ENCODE data around the gene OXT.

Gene OXT

DNA sequence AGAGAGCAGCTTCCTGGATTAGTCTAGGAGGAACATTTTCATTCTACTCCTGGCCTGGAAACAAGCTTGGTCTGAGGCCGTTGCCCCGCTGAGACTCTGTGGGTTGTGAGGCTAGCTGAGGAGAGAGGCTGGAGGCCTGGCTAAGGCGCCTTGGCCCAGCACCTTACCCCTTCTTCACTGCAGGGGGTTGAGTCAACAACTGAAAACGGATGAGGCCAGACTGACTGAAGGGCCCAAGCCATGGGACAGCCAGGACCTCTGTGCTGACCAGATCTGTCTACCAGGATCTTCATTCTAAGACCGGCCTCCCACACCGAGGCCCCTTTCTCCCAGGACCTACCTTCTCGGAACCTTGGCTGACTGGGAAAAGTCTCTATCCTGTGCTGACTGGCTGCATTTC, 16.6 kb downstream of the OXT start:
- FAIRE-seq = no peak

DNA sequence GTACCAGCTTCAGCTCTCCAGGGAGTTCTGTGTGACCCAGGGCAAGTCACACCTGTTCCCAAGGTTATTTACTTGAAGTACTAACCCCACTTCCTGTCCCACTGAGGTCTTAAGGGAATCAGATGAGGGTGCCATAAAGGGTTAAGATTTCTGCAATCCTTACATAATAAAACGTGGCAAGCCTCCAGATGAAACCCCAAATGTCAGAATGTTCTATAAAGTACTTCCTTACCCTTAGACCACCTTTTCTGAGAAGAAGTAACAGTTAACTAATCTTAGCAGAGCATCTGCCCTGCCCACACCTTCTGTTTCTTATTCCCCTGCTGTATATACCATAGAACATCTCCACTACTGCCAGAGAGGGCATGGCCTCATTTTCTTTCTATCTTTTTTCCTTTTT, 19.1 kb downstream of the OXT start:
- no peak for FAIRE-seq

DNA sequence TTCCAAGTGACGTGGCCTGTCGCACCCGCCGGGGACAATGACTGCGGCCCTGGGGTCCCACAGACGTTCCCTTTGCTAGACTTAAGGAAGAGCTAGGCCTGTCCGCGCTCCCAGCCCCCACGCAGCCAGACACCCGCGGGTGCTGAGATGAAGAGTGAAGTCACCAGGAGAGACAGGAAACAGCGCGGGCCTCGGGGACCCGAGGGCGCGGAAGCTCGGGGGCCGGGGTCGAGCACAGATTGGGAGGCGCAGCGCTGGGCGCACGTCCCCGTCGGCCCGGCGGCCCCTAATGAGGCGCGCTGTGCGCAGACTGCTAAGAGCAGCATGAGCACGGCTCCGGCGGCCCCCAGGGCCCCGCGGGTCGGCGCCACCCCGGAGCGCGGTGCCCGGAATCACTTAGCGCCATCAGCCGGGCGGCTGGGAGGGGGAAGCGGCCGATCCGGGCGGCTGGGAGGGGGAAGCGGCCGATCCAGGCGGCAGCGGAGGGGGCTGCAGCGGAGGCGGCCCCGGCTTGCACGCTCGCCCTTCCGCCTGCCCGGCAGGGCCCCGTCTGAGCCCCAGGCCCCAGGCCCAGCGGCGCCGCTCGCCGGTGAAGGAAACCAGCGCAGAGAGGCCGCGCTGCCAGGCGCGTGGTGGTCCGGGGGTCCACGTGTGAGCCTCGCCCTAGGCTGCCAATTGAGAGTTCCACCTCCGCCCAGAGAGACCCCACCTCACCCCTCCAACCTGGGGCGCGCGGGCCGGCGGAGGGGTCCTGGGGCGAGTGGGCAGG, 21.4 kb downstream of the OXT start:
- no peak for FAIRE-seq

GRCh38 chr20:3093861-3094361, 22.5 kb downstream of the OXT start:
- FAIRE-seq = no peak

DNA sequence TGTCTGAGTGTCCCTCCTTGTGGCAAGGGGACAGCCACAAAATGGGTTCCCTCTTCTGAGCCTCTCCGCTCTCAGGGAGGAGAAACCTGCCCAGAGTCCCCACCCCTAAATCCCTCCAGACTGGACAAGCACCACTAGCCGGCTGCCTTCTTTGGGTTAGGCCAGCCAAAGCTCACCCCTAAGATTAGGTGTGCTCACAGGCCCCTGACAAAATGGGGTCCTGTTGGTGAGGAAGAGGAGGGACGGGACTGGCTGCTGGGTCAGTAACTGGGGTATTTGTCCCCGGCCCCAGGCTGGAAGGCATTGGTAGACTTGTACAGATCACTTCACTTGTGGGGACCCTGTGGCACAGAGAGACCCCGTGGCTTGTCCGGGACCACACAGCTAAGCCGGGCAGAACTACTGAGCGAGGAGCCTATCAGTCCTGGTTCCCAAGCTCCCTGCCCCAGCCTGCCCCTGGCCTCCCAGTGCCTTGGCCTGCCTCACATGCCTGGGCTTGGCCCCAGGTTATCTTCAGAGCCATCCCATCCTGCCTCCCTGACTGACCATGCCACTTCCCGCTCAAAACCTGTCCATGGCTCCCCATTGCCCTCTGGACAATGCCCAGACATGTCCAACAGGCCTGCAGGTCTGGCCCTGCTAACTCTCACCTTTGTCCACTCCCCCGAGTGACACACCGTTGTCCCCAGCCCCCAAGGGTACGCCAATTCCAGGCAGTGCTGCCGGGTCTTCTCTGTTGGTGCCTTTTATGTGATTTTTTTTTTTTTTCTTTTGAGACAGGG, 23.6 kb downstream of the OXT start:
- no peak for FAIRE-seq

- no peak for FAIRE-seq
These were observed 29.1 kb downstream of the OXT start for GRCh38 chr20:3100480-3100879.

- FAIRE-seq = no peak
These were observed 29.8 kb downstream of the OXT start for GRCh38 chr20:3101251-3101650.

DNA sequence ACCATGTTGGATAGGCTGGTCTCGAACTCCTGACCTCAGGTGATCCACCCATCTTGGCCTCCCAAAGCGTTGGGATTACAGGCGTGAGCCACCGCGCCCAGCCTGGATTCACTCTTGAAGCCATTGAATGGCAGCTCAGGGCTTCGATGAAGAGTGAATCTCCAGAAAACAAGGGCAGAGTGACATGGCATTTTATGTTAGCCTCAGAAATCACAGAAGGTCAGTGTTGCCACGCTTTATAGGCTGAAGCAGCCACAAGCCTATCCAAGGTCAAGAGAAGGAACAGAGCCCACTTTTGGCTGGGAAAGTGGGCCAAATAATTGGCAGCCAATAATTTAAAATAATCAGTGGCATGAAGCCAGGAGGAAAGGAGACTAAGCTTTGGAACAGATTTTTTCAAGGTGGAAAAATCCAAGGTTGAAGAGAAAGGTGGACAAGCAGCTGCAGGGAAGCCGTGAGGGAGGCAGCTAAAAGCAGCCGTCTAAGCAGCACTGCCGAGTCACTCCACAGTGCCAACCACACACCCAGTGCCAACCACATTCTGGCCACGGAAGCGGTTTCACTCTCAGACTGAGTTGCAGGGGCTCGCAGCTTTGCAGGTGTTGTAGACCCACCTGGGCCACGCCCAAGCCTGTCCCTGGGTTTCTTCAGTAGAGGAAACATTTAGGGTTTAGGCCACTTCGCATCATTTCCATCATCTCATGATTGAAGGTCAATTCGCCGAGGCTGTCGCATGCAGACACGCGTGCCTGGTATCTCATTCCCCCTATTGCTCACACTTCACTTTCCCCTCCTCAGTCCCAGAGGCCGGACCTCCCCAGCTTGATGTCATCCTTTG, 30.5 kb downstream of the OXT start:
- FAIRE-seq = no peak

DNA sequence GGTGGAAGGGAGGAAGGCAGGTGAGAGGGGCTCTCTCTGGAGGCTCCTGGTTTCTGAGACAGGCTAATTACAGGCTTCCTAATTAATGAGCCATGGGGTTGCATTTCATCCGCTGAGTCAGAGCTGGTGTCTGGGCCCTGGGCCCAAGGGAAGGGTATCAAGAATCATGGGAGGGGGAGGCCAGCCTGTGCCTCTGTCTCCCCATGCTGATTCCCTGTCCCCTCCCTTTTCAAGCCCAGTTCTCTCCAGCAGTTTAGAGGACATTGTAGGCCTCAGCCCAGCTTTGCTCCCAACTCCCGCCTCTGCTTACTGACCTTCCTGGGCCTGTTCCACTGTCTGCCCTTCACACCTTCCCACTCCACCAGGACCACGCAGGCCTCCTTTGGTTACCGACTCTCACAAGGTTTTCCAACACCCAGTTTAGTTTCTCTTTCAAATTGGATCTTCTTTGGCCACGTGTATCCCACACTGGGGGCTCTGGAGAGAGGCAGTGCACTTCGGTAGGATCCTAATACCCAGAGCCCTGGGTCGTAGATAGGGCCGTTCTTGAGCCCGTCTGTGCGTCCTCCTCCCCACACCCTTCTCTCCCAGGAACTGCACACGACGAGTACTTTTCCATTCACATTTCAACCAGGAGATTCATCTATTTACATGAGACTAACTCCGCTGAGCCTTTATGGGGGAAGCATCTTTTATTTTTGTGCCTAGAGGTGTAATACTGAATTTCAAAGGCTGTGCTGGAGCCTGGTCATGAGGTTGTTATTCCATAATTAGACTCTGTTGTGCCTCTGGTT, 31.4 kb downstream of the OXT start:
- no peak for FAIRE-seq

GRCh38 chr20:3103369-3104032, 32.1 kb downstream of the OXT start:
- FAIRE-seq = no peak

- no peak for FAIRE-seq
These were observed 34.1 kb downstream of the OXT start for GRCh38 chr20:3105256-3106137.

GRCh38 chr20:3106185-3106584, 34.8 kb downstream of the OXT start:
- no peak for FAIRE-seq

DNA sequence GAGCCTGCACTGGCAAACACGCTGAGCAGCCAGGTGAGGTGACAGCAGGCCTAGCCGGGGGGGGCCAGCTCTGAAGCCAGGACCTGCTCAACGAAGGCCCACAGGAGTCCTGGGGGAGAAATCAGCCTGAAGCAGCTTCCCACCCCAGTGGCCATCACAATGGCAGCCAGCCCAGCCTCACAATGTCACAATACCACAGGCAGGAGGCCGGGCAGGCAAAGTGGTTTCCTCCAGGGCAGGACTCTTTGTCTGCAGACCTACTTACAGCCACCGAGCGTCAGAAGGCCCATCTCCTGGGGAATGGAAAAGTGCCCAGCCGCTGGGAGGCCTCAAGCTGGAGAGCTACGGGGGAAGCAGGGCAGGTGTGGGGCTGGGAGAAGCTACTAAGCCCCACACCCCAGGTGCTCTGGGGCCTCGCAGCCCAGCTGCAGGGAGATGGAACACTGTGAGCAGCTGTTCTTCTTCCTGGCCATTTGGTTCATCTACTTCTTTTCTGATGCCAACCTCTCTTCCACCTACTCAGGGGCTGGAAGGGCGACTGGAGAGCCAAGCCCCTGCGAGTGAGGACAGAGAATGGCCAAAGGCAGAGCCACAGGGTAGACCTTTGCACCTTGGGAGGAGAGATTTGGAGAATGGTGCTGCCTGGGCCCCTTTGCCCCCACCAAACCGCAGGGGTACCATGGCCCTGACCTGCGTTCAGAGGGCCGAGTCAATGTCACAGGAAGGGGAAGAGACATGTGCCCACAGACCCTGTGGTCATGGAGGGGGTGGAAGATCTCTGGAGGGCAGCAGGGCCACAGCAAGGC, 35.4 kb downstream of the OXT start:
- FAIRE-seq = no peak

GRCh38 chr20:3107464-3108025, 36.1 kb downstream of the OXT start:
- no peak for FAIRE-seq

DNA sequence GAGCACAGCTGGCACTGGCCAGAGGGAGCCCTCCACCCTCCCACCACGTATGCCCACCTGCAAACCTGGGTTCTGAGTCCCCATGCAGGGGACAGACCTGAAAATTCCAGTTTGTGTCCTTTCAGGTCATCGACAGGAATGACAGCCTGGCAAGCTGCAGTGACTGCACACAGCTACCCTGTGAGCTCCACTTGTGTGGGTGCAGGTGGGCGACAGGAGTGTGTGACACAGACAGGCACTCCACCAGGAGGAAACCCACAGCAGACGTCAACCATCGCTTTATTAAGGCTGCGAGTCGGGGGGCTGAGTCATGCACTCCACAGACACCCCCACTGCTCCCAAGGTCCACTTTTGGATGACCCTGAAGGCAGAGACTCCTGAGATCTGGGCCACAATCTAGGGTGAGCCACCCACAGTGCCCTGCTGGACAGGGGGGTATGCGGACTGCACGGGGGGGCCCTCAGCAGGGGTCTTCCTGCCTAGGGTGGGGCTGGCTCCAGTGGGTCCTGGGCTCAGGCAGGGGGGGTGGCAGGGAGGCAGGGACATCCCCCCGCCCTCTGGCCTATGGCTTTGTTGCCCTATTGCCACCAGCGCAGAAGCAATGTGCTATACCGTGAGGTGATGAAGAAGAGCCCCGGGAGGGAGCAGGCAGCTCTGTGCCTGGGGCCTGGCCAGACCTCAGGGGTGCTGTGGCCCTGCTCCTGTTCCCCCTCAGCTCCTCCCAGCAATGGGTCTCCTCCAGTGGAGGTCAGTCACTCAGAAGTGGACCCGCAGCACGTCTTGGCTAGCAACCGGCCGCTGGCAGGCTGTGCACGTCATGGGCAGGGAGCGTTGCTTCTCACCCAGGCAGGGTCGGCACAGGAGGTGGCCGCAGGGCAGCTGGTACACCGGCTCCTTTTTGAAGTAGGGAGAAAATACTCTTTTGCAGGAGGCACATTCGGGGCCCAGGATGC, 38.2 kb downstream of the OXT start:
- no peak for FAIRE-seq

- FAIRE-seq = no peak
These were observed 40.1 kb downstream of the OXT start for GRCh38 chr20:3111507-3111906.

- no peak for FAIRE-seq
These were observed 40.6 kb downstream of the OXT start for GRCh38 chr20:3111995-3112394.
